A549 (cell line): ENCODE data around the gene SLC25A24. TPM values are rescaled to one million over a fixed set of nuclear protein-coding genes. Genes with fewer than 3 reads are reported as not detected.
A peak's percentile ranks its signal among the peaks of the same experiment; 100 is the strongest.

Source experiments
- ATAC-seq, 2 experiments: fragments of 200-7000 bp in 1 of 2; fragments of >200 bp in 1 of 2; cut with Nextera tagmentation in 1 of 2; cut with Tn5 transposase in 1 of 2; 3 replicates each; pipeline versions ENCODE4 v1.8.0 to v1.9.1; 2018 to 2020; ENCODE audit warnings: mild to moderate bottlenecking in 1 of 2, moderate library complexity in 1 of 2
- CTCF ChIA-PET: fragments of 300-600 bp; sonication (Branson Sonifier 250); formaldehyde crosslinking; extraction: SDS; loops from one replicate; lab custom pipeline; 2021; ENCODE audit warnings: antibody characterized with exemption, inconsistent platforms; lab: Yijun Ruan, JAX
- POLR2A ChIA-PET: fragments of 350-600 bp; formaldehyde crosslinking; extraction: SDS; loops from one replicate; lab custom pipeline; 2021; ENCODE audit warnings: antibody characterized with exemption, inconsistent platforms; lab: Yijun Ruan, JAX
- DNase-seq, 2 experiments: peaks; one replicate each; pipeline versions ENCODE4 v3.0.0 to v3.0.0-alpha.2; 2011 to 2016; ENCODE audit warnings: low read depth in 1 of 2, low spot score in 1 of 2
- FAIRE-seq: peaks from 2 replicates; lab custom pipeline; 2011; peaks lifted over from hg19 to GRCh38; lab: Jason Lieb, UNC
- H3K27ac ChIP-seq, 2 experiments: fragments of >200 bp; sonication (Bioruptor Twin); formaldehyde crosslinking; 3 replicates each; pipeline ENCODE4 v1.5.1; 2016 to 2017
- H3K4me1 ChIP-seq: fragments of >200 bp; sonication (Bioruptor Twin); formaldehyde crosslinking; 3 replicates; pipeline ENCODE4 v1.6.1; 2016
- H3K4me2 ChIP-seq: fragments of >200 bp; sonication (Bioruptor Twin); formaldehyde crosslinking; 3 replicates; pipeline ENCODE4 v1.6.1; 2016
- H3K4me3 ChIP-seq: fragments of >200 bp; sonication (Bioruptor Twin); formaldehyde crosslinking; 3 replicates; pipeline ENCODE4 v1.5.1; 2016
- H3K9me3 ChIP-seq: fragments of >200 bp; sonication (Bioruptor Twin); formaldehyde crosslinking; 3 replicates; pipeline ENCODE4 v1.6.1; 2016
- CBX2 ChIP-seq: fragments of 200-600 bp; sonication (generic); IDR thresholded peaks from 2 replicates; pipeline ENCODE4 v1.6.1; 2016; ENCODE audit warnings: low read depth, mild to moderate bottlenecking, borderline replicate concordance
- CHD4 ChIP-seq: fragments of 200-600 bp; sonication (generic); IDR thresholded peaks from 2 replicates; pipeline ENCODE4 v1.6.1; 2016; ENCODE audit warnings: antibody characterized with exemption, mild to moderate bottlenecking, borderline replicate concordance
- EP300 ChIP-seq, 2 experiments: fragments of >200 bp; sonication (Bioruptor Twin); formaldehyde crosslinking; IDR thresholded peaks; 2 replicates in 1 of 2; 3 replicates in 1 of 2; pipeline ENCODE4 v1.6.1; 2016 to 2017
- ESRRA ChIP-seq: fragments of 150-350 bp; IDR thresholded peaks from 2 replicates; pipeline ENCODE4 v1.6.1; 2014; ENCODE audit warnings: mild to moderate bottlenecking, low read length, borderline replicate concordance
- FOXS1 ChIP-seq: fragments of 250-450 bp; sonication (Bioruptor Pico); IDR thresholded peaks from 2 replicates; pipeline ENCODE4 v1.5.0; 2020; ENCODE audit warnings: mild to moderate bottlenecking, moderate library complexity
- GATA3 ChIP-seq: IDR thresholded peaks from 2 replicates; pipeline ENCODE4 v1.6.1; 2012; ENCODE audit warnings: borderline replicate concordance
- HEYL ChIP-seq: fragments of 250-450 bp; sonication (Bioruptor Pico); IDR thresholded peaks from 2 replicates; pipeline ENCODE4 v1.8.0; 2021; ENCODE audit warnings: mild to moderate bottlenecking, moderate library complexity
- HOXA7 ChIP-seq: fragments of 250-450 bp; sonication (Bioruptor Pico); IDR thresholded peaks from 2 replicates; pipeline ENCODE4 v1.5.0; 2020; ENCODE audit warnings: mild to moderate bottlenecking, moderate library complexity
- HOXB13 ChIP-seq: fragments of 250-450 bp; sonication (Bioruptor Pico); IDR thresholded peaks from 2 replicates; pipeline ENCODE4 v1.5.0; 2020; ENCODE audit warnings: low read depth, mild to moderate bottlenecking, moderate library complexity
- JUNB ChIP-seq: fragments of >200 bp; sonication (Bioruptor Twin); formaldehyde crosslinking; IDR thresholded peaks from 2 replicates; pipeline ENCODE4 v1.6.1; 2016
- MYC ChIP-seq: IDR thresholded peaks from 2 replicates; pipeline ENCODE4 v1.6.1; 2012; ENCODE audit warnings: mild to moderate bottlenecking, inconsistent platforms, low read length, improper control_type of control experiment, borderline replicate concordance
- PHF8 ChIP-seq: fragments of 200-600 bp; sonication (generic); IDR thresholded peaks from 2 replicates; pipeline ENCODE4 v1.6.1; 2016; ENCODE audit warnings: low read depth, mild to moderate bottlenecking, antibody characterized with exemption, moderate library complexity, borderline replicate concordance
- POLR2A ChIP-seq: IDR thresholded peaks from 2 replicates; pipeline ENCODE4 v1.6.1; 2012; ENCODE audit warnings: mild to moderate bottlenecking, low read length
- RAD21 ChIP-seq, 2 experiments: fragments of >200 bp in 1 of 2; sonication (Bioruptor Twin) in 1 of 2; formaldehyde crosslinking in 1 of 2; IDR thresholded peaks in 1 of 2; conservative IDR thresholded peaks in 1 of 2; 2 replicates in 1 of 2; 3 replicates in 1 of 2; pipeline ENCODE4 v1.6.1; 2012 to 2018; ENCODE audit warnings: inconsistent platforms in 1 of 2
- RARB ChIP-seq: fragments of 250-450 bp; sonication (Bioruptor Pico); IDR thresholded peaks from 2 replicates; pipeline ENCODE4 v1.8.0; 2021; ENCODE audit warnings: mild to moderate bottlenecking, moderate library complexity
- SMC3 ChIP-seq: fragments of >200 bp; sonication (Bioruptor Twin); formaldehyde crosslinking; IDR thresholded peaks from 3 replicates; pipeline ENCODE4 v1.6.1; 2018; ENCODE audit warnings: inconsistent platforms
- TFCP2L1 ChIP-seq: fragments of 250-450 bp; sonication (Bioruptor Pico); IDR thresholded peaks from 2 replicates; pipeline ENCODE4 v1.5.0; 2021; ENCODE audit warnings: mild to moderate bottlenecking
- ZSCAN20 ChIP-seq: fragments of 250-450 bp; sonication (Bioruptor Pico); IDR thresholded peaks from 2 replicates; pipeline ENCODE4 v1.8.0; 2022; ENCODE audit warnings: mild to moderate bottlenecking, moderate library complexity
- WGBS: methylation state at CpG from one replicate; pipeline ENCODE4 v1.1.6; 2017; ENCODE audit errors: missing lambda C conversion rate; 5-methylcytosine and 5-hydroxymethylcytosine counted together
- polyA plus RNA-seq, 4 experiments: library from polyadenylated mRNA; depleted of rRNA in 3 of 4; stranded (reverse); fragments of >200 nt; fragmentation: RNase III in 1 of 4; extraction: RNeasy Plus Mini Kit Qiagen cat#74134 plus additional on column Dnase treatment in 1 of 4; gene quantifications; 2 replicates in 3 of 4; 3 replicates in 1 of 4; pipeline ENCODE4 v1.2.3, GENCODE V29; 2011 to 2017
- TF ChIP-seq, protein P1 (sequence below): IDR thresholded peaks from 2 replicates; pipeline ENCODE4 v1.6.1; 2012
- TF ChIP-seq, protein P2 (sequence below): IDR thresholded peaks from 2 replicates; pipeline ENCODE4 v1.6.1; 2012
- TF ChIP-seq, protein P3 (sequence below): fragments of >200 bp; sonication (Bioruptor Twin); formaldehyde crosslinking; IDR thresholded peaks from 3 replicates; pipeline ENCODE4 v1.5.1; 2016

The SLC25A24 gene
- polyA plus RNA-seq, 2 of the 4 experiments (the other 2 are of a cell fraction) = 25.3 to 45.6 TPM

DNA sequence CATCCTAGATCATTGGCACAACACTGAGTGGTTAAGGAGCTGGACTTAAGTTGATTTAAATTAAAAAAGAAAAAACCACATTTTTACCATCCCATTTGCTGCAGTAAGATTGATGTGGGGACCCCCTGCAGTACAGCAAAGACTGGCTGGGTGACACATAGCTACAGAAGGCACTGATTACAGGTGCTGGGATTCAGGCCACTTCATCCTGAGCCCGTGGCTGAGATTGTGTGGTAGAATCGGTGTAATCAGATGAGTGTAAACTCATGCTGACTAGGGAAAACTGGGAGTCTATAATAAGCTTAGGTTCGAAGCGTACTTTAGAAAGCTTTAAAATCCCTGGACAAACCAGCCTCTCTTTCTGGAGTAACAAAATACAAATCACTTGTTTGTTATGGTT, 70.1 kb downstream of the SLC25A24 start:
- CTCF ChIA-PET = interaction anchor here (14.1 kb wide), 1 partner anchor 346 kb away, joined by 202 read pairs; no protein-coding TSS in a partner anchor
- DNase-seq (no peak), FAIRE-seq (no peak), ATAC-seq (no peak)
- Histone ChIP-seq H3K27ac (no peak overlapping the region), H3K4me3 (no peak overlapping the region), H3K9me3 (no peaks in the 10 kb centered on the region), H3K4me1 (no peaks in the 10 kb centered on the region), H3K4me2 (no peak overlapping the region)
- no peak for TF ChIP-seq ESRRA
- TF ChIP-seq, protein P1, sequence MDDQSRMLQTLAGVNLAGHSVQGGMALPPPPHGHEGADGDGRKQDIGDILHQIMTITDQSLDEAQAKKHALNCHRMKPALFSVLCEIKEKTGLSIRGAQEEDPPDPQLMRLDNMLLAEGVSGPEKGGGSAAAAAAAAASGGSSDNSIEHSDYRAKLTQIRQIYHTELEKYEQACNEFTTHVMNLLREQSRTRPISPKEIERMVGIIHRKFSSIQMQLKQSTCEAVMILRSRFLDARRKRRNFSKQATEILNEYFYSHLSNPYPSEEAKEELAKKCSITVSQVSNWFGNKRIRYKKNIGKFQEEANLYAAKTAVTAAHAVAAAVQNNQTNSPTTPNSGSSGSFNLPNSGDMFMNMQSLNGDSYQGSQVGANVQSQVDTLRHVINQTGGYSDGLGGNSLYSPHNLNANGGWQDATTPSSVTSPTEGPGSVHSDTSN = no peak
- no peak for TF ChIP-seq FOXS1 (CRISPR knock-in tag)
- no peak for TF ChIP-seq CBX2
- TF ChIP-seq RARB (CRISPR knock-in tag) = no peak
- TF ChIP-seq JUNB = no peak
- TF ChIP-seq ZSCAN20 (CRISPR knock-in tag) = no peak
- no peak for TF ChIP-seq EP300 (IDR thresholded peaks at IDR 0.05)
- TF ChIP-seq GATA3 = no peak
- TF ChIP-seq HOXA7 (CRISPR knock-in tag) = no peak
- no peak for TF ChIP-seq TFCP2L1 (CRISPR knock-in tag)
- TF ChIP-seq HOXB13 (CRISPR knock-in tag) = no peak
- TF ChIP-seq CHD4 = no peak
- TF ChIP-seq HEYL (CRISPR knock-in tag) = no peak
- POLR2A ChIA-PET = no interaction called here
- 85% methylated on average over 4 of the region's 4 CpGs for WGBS

DNA sequence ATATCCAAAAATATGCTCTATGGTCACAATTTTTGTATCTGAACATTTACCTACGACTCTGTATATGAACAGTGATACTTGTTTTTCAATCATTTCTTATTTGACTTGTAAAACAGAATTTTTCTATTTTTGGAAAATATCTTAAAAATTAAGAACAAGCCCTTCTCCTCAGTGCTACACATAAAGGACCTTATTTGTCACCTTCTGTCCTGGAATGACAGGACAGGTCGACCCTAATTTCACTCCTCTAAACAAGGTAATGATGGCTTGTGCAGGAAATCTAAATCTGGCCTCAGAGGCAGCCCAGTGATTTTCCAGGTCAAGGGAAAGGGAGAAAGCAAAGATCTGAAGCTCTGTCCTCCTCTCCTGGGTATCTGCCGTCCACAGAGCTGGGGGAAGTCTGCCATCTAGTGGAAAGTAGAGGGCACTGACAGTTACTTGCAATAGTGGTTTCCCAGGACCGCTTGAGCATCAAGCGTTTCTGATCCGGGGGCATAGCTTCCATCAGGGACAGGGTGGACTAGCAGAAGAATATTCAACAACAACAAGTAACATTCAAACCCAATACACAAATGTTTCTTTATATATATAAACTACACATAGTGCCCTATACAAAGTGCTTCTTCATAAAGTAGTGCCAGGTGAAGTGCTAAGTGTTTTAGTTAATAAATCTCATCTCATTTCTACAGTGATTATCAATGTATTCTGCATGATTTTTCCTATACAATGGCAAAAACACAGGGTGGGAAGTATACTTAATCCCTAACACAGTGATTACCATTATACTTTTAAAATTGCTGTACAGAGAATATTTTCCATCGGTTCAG, 74.6 kb downstream of the SLC25A24 start:
- no peak for FAIRE-seq
- H3K9me3 ChIP-seq = no peaks in the 10 kb centered on the region
- 5% methylated on average over 7 of the region's 7 CpGs for WGBS
- ATAC-seq = peak; percentile 91 to 93
- TF ChIP-seq ZSCAN20 (CRISPR knock-in tag) (no peak), SMC3 (peak; percentile 62), PHF8 (no peak), HOXB13 (CRISPR knock-in tag) (no peak), MYC (no peak), RARB (CRISPR knock-in tag) (no peak), POLR2A (no peak), ESRRA (no peak), RAD21 (conservative IDR thresholded peaks at IDR 0.05 in 1 of 2, IDR thresholded peaks at IDR 0.05 in 1 of 2) (peak; percentile 73 to 79)
- TF ChIP-seq, protein P2, sequence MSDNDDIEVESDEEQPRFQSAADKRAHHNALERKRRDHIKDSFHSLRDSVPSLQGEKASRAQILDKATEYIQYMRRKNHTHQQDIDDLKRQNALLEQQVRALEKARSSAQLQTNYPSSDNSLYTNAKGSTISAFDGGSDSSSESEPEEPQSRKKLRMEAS = no peak
- TF ChIP-seq, protein P3, sequence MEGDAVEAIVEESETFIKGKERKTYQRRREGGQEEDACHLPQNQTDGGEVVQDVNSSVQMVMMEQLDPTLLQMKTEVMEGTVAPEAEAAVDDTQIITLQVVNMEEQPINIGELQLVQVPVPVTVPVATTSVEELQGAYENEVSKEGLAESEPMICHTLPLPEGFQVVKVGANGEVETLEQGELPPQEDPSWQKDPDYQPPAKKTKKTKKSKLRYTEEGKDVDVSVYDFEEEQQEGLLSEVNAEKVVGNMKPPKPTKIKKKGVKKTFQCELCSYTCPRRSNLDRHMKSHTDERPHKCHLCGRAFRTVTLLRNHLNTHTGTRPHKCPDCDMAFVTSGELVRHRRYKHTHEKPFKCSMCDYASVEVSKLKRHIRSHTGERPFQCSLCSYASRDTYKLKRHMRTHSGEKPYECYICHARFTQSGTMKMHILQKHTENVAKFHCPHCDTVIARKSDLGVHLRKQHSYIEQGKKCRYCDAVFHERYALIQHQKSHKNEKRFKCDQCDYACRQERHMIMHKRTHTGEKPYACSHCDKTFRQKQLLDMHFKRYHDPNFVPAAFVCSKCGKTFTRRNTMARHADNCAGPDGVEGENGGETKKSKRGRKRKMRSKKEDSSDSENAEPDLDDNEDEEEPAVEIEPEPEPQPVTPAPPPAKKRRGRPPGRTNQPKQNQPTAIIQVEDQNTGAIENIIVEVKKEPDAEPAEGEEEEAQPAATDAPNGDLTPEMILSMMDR = peak; percentile 76
- H3K27ac ChIP-seq = no peak overlapping the region
- no peak overlapping the region for H3K4me3 ChIP-seq
- no peaks in the 10 kb centered on the region for H3K4me1 ChIP-seq
- ChIA-PET CTCF (interaction anchor here (0.9 to 14.1 kb wide), 15 partner anchors 9 to 357 kb away, joined by 3 to 202 read pairs (median 5); no protein-coding TSS in a partner anchor), POLR2A (interaction anchor here (1.0 to 1.5 kb wide), 2 partner anchors 75 to 343 kb away, joined by 3 read pairs; partner anchors contain the start of gene SLC25A24)
- H3K4me2 ChIP-seq = no peak overlapping the region
- DNase-seq = peak; percentile 31 to 68
